RWPE1 (cell line): ENCODE data around the gene METTL22.
"Not testable (repeated sequence)": the region's sequence is repeated elsewhere in the genome, so short reads cannot be mapped to it uniquely, and the experiment has no call there.

Experiments used
- CTCF ChIA-PET: fragments of 350-600 bp; sonication (Branson Sonifier 250); formaldehyde crosslinking; extraction: SDS; loops from one replicate; lab custom pipeline; 2021; lab: Yijun Ruan, JAX
- POLR2A ChIA-PET: fragments of 400-600 bp; formaldehyde crosslinking; extraction: SDS; loops from one replicate; lab custom pipeline; 2020; ENCODE audit warnings: antibody characterized with exemption; ENCODE audit not compliant: low non-redundant PET; lab: Yijun Ruan, JAX
- DNase-seq: peaks from one replicate; pipeline ENCODE4 v3.0.0; 2012; ENCODE audit warnings: low spot score
- H3K27ac ChIP-seq: fragments of 450-650 bp; 2 replicates; pipeline ENCODE4 v1.5.1; 2017
- TF ChIP-seq, protein P1 (sequence below): fragments of 450-650 bp; conservative IDR thresholded peaks from 2 replicates; pipeline ENCODE4 v1.5.1; 2017; ENCODE audit warnings: low read depth, mild to moderate bottlenecking

Gene METTL22

DNA sequence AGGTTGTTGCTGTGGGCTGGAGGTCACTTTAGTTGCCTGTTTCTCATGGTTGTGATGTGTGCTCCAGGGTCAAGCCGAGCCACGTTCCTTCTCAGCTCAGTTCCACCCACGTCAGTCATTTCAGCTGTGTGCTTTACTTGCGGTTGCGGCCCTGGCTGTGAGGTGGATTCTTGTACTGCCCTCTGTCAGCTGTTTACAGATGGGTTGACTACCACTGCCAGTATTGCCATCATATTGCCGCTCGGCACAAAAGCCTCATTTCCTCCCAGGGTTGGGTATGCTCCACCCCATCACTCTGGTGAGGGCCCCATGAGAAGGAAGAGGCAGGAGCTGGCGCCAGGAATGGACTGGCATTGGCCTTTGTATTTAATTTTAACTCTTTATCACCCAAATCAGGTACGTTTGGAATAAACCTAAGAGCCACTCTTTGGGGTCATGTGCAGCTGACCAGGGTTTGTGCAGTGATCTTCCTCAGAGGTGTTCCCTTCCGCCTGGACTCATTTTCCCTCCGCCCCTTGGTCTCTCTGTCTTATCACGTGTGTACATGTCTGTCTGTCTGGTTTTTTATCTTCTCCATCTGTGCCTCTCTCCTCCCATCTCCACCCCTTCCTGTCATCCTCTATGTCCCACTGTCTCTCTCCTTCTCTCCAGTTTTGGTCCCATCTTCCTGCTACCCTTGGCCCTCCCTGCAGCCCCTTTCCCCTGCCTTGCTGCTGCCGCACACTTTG is 25.0 kb downstream of the METTL22 start:
- H3K27ac ChIP-seq, result peak overlapping the region; percentile 7; the same call in 1 of the 2 replicates
- DNase-seq, result no peak
- TF ChIP-seq, protein P1, sequence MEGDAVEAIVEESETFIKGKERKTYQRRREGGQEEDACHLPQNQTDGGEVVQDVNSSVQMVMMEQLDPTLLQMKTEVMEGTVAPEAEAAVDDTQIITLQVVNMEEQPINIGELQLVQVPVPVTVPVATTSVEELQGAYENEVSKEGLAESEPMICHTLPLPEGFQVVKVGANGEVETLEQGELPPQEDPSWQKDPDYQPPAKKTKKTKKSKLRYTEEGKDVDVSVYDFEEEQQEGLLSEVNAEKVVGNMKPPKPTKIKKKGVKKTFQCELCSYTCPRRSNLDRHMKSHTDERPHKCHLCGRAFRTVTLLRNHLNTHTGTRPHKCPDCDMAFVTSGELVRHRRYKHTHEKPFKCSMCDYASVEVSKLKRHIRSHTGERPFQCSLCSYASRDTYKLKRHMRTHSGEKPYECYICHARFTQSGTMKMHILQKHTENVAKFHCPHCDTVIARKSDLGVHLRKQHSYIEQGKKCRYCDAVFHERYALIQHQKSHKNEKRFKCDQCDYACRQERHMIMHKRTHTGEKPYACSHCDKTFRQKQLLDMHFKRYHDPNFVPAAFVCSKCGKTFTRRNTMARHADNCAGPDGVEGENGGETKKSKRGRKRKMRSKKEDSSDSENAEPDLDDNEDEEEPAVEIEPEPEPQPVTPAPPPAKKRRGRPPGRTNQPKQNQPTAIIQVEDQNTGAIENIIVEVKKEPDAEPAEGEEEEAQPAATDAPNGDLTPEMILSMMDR, result no peak
- POLR2A ChIA-PET, result no interaction called here
- CTCF ChIA-PET, result no interaction called here

DNA sequence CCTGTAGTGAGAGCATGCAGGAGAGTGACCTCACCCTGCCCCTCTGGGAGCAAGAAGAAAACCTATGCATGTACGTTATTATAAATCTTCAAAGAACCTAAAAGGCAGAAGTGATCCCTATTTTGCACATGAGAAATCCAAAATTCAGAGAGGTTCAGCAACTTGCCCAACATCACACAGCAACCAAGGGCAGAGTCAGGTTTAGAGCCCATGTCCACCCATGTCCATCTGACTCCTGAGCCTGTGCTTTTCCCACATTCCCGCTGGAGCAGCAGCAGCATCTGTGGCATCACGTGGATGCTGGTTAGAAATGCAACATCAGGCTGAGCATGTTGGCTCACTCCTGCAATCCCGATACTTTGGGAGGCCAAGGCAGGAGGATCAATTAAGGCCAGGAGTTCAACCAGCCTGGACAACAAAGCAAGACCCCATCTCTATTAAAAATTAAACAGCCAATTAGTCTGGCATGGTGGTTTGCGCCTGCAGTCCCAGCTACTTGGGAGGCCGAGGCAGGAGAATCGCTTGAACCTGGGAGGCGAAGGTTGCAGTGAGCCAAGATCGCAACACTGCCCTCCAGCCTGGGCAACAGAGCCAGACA is 26.3 kb downstream of the METTL22 start:
- CTCF ChIA-PET, result interaction anchor here (0.6 kb wide), 1 partner anchor 25 kb away, joined by 3 read pairs; no protein-coding TSS in a partner anchor
- DNase-seq, result no peak
- no peak overlapping the region for H3K27ac ChIP-seq
- TF ChIP-seq, protein P1, result no peak
- POLR2A ChIA-PET, result no interaction called here

DNA sequence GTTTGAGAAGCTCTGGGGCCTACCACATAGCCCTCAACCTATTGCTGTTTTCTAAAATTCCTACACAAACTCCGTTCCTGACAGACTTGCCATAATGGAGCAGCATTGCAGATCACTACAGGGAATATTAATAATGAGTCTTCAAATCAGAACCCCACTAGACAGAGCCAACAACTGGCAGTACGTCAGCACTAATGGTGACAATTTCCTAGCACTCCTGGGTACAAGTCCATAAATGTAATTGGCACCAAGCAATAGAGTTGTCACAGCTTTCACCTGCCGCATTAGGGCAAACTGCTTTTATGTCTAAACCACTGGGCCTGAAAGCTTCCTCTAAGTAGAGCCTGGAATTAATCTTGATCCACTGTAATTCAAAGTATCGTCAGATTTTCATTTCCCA is 27.4 kb downstream of the METTL22 start:
- TF ChIP-seq, protein P1, result no peak
- H3K27ac ChIP-seq, result no peak overlapping the region
- DNase-seq, result no peak
- CTCF ChIA-PET, result interaction anchor here (0.6 kb wide), 1 partner anchor 24 kb away, joined by 3 read pairs; no protein-coding TSS in a partner anchor
- POLR2A ChIA-PET, result interaction anchor here (0.5 kb wide), 1 partner anchor 133 kb away, joined by 3 read pairs; no protein-coding TSS in a partner anchor

DNA sequence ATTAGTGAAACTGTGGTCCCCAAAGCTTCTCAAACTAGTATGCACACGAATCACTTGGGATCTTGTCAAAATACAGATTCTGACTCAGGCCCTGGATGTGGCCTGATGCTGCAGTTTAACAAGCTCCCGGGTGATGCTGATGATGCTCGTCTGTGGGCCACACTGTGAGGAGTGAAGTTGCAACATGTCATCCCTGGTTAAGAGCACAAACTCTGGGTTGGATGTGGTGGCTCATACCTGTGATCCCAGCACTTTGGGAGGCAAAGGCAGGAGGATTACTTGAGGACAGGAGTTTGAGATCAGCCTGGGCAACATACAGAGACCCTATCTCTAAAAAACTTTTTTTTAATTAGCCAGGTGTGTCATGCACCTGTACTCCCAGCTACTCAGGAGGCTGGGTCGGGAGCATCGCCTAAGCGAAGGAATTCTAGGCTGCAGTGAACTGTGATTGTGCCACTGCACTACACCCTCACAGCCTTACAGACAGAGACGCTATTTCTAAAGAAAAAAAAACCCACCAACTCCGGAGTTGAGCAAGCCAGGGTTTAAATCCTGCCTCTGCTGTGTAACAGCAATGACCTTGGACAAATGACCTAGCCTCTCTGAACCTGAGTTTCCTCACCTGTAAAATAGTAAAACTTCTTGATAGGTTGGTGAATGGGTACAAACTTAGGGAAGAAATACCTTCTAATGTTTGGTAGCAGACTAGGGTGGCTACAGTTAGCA is 28.5 kb downstream of the METTL22 start:
- DNase-seq, result no peak
- ChIA-PET POLR2A (no interaction called here), CTCF (no interaction called here)
- TF ChIP-seq, protein P1, result no peak
- H3K27ac ChIP-seq, result no peak overlapping the region

DNA sequence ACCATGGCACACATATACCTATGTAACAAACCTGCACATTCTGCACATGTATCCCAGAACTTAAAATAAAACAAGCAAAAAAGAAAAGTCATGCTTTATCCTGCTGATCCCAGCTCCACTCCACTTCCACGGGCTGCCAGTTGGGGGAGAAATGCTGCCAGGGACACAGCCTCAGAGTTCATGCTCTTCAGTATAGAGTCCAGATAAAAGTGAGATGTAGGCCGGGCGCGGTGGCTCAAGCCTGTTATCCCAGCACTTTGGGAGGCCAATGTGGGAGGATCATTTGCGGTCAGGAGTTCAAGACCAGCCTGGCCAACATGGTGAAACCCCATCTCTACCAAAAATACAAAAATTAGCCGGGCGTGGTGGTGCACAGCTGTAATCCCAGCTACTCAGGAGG is 30.5 kb downstream of the METTL22 start:
- not testable (repeated sequence) for H3K27ac ChIP-seq
- peak; percentile 27 for DNase-seq
- TF ChIP-seq, protein P1, result 0 out of 2 replicates have a peak, but pooled peaks have one; percentile 19
- ChIA-PET CTCF (interaction anchor here (0.7 kb wide), 1 partner anchor 476 kb away, joined by 3 read pairs; no protein-coding TSS in a partner anchor), POLR2A (interaction anchor here (0.6 to 0.7 kb wide), 2 partner anchors 199 to 1742 kb away, joined by 5 to 10 read pairs; no protein-coding TSS in a partner anchor)

DNA sequence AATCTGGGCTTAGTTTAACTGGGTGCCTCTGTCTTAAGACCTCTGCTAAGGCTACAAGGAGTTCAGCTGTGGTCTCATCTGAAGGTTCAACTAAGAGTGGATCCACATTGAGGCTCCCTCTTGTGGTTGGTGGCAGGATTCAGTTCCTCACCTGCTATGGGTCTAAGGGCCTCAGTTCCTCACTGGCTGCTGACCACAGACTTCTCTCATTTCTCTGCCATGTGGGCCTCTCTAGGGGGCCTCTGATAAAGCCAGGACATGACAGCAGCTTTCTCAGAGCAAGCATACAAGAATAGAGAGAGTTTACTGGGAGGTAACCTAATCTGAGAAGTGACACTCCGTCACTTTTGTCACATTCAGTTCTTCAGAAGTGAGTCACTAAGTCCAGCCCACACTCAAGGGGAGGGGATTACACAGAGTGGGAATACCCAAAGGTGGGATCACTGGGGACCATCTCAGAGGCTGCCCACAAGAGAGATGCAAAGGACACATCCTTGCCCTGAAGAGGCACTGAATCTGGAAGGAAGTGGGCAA is 33.8 kb downstream of the METTL22 start:
- no peak for DNase-seq
- no peak overlapping the region for H3K27ac ChIP-seq
- POLR2A ChIA-PET, result no interaction called here
- CTCF ChIA-PET, result no interaction called here
- TF ChIP-seq, protein P1, result no peak
